T-cell (primary cell): Measurements from ENCODE around the gene KCTD8. TPM values are rescaled to one million over a fixed set of nuclear protein-coding genes. Genes with fewer than 3 reads are reported as not detected.

Experiments used
- ATAC-seq, 4 experiments: fragments of 200-7000 bp in 3 of 4; fragments of 150-1000 bp in 1 of 4; cut with Tn5 transposase; replicated peaks in 1 of 4; 1 replicate in 3 of 4; 2 replicates in 1 of 4; pipeline ENCODE4 v1.10.0; 2021; ENCODE audit warnings: moderate library complexity in 3 of 4, mild to moderate bottlenecking in 2 of 4, moderate number of reproducible peaks in 1 of 4
- CTCF ChIA-PET, 2 donors: fragments of 300-600 bp; sonication (Branson Sonifier 250); formaldehyde crosslinking; loops; one replicate each; lab custom pipeline; 2022; ENCODE audit warnings: antibody characterized with exemption in 2 of 2; lab: Charles Lee
- POLR2A ChIA-PET, 2 donors: fragments of 300-600 bp; sonication (Branson Sonifier 250); formaldehyde crosslinking; loops; one replicate each; lab custom pipeline; 2022; ENCODE audit warnings: antibody characterized with exemption in 2 of 2; lab: Charles Lee
- DNase-seq, 35 experiments: peaks; one replicate each; pipeline versions ENCODE4 v3.0.0 to v3.0.0-alpha.2; 2013 to 2023
- H3K27ac ChIP-seq: one replicate; pipeline ENCODE4 v1.5.1; 2013; ENCODE audit warnings: low read length
- H3K27me3 ChIP-seq, 2 experiments: replicated peaks in 1 of 2; 1 replicate in 1 of 2; 2 replicates in 1 of 2; pipeline versions ENCODE4 v1.6.1 to v1.7.0; 2013; ENCODE audit warnings: low read length in 1 of 2, mixed read lengths in 1 of 2; ENCODE audit not compliant: control insufficient read depth in 2 of 2, insufficient read depth in 2 of 2; ENCODE audit errors: extremely low read depth in 1 of 2
- H3K36me3 ChIP-seq, 2 donors: 1 replicate in 1 of 2; 2 replicates in 1 of 2; pipeline versions ENCODE4 v1.6.1 to v1.7.0; 2013; ENCODE audit warnings: low read length in 1 of 2; ENCODE audit not compliant: control insufficient read depth in 2 of 2, insufficient read depth in 1 of 2; ENCODE audit errors: extremely low read depth in 1 of 2
- H3K4me1 ChIP-seq, 2 experiments: 1 replicate in 1 of 2; 2 replicates in 1 of 2; pipeline versions ENCODE4 v1.6.1 to v1.7.0; 2013; ENCODE audit warnings: low read length in 2 of 2, mixed read lengths in 1 of 2; ENCODE audit not compliant: insufficient read depth in 2 of 2, control insufficient read depth in 1 of 2; ENCODE audit errors: extremely low read depth in 1 of 2
- H3K4me3 ChIP-seq, 2 donors: 1 replicate in 1 of 2; 2 replicates in 1 of 2; pipeline versions ENCODE4 v1.5.1 to v1.7.0; 2013; ENCODE audit warnings: mild to moderate bottlenecking in 2 of 2, low read length in 1 of 2, moderate library complexity in 1 of 2; ENCODE audit not compliant: control insufficient read depth in 1 of 2; ENCODE audit errors: extremely low read depth in 1 of 2
- H3K9me3 ChIP-seq: 2 replicates; pipeline ENCODE4 v1.7.0; 2013
- H3K27ac Mint-ChIP-seq, 2 donors: one replicate each; pipeline ENCODE4 v1.8.0; 2020 to 2021; ENCODE audit warnings: mild to moderate bottlenecking in 2 of 2, mixed read lengths in 2 of 2
- H3K27me3 Mint-ChIP-seq, 2 donors: one replicate each; pipeline ENCODE4 v1.8.0; 2021 to 2022; ENCODE audit warnings: mixed read lengths in 2 of 2
- H3K36me3 Mint-ChIP-seq: one replicate; pipeline ENCODE4 v1.8.0; 2021; ENCODE audit warnings: mixed read lengths
- H3K4me1 Mint-ChIP-seq, 3 donors: one replicate each; pipeline ENCODE4 v1.8.0; 2020 to 2022; ENCODE audit warnings: mixed read lengths in 3 of 3, mild to moderate bottlenecking in 1 of 3
- H3K4me3 Mint-ChIP-seq, 3 donors: one replicate each; pipeline ENCODE4 v1.8.0; 2020 to 2022; ENCODE audit warnings: mild to moderate bottlenecking in 3 of 3, mixed read lengths in 3 of 3, moderate library complexity in 3 of 3
- H3K9me3 Mint-ChIP-seq, 3 donors: one replicate each; pipeline ENCODE4 v1.8.0; 2020 to 2022; ENCODE audit warnings: mixed read lengths in 3 of 3
- WGBS: methylation state at CpG from one replicate; pipeline ENCODE4 v1.1.5; 2013; ENCODE audit warnings: missing lambda C conversion rate; ENCODE audit not compliant: insufficient coverage; 5-methylcytosine and 5-hydroxymethylcytosine counted together
- total RNA-seq, 35 experiments: library from RNA in 6 of 35; stranded (reverse) in 6 of 35; fragments of 120-200 nt in 1 of 35; gene quantifications; one replicate each; pipeline versions ENCODE4 v1.2.1 to v1.2.4 and lab custom pipeline; 2013 to 2026

KCTD8 gene
- total RNA-seq, 5 donors from 2014 or later (not counting 1 experiment from before 2014, with no cell fraction given): not detected

DNA sequence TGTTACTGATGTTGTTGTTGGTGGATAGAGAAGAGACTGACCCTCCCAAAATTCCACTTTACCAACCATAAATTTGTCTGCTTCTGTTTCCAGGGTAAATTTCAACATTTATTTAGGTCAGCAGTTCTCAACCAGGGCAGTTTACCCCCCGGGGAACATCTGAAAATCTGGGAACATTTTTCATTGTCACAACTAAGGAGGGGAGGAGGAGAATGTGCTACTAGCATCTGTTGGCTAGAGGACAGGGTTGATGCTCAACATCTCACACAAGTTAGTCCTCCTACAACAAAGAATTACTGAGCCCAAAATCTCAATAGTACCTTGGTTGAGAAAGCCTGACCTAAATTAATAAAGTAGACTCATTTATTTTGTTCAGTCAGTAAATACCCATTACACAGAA lies 25.7 kb downstream of the KCTD8 start:
- ATAC-seq (no peak), DNase-seq (no peak)
- H3K36me3 Mint-ChIP-seq: no peaks in the 10 kb centered on the region
- no peaks in the 10 kb centered on the region for H3K4me1 ChIP-seq
- no peak overlapping the region for H3K27ac Mint-ChIP-seq
- H3K27me3 ChIP-seq: no peaks in the 10 kb centered on the region
- H3K4me1 Mint-ChIP-seq: no peaks in the 10 kb centered on the region
- H3K36me3 ChIP-seq: no peaks in the 10 kb centered on the region
- ChIA-PET POLR2A (no interaction called here), CTCF (no interaction called here)
- no peak overlapping the region for H3K4me3 ChIP-seq
- no peaks in the 10 kb centered on the region for H3K9me3 Mint-ChIP-seq
- no peak overlapping the region for H3K4me3 Mint-ChIP-seq
- H3K27ac ChIP-seq: no peak overlapping the region
- no peaks in the 10 kb centered on the region for H3K27me3 Mint-ChIP-seq
- H3K9me3 ChIP-seq: no peaks in the 10 kb centered on the region
- no CpG with 5 or more reads among the region's 1 CpG for WGBS

DNA sequence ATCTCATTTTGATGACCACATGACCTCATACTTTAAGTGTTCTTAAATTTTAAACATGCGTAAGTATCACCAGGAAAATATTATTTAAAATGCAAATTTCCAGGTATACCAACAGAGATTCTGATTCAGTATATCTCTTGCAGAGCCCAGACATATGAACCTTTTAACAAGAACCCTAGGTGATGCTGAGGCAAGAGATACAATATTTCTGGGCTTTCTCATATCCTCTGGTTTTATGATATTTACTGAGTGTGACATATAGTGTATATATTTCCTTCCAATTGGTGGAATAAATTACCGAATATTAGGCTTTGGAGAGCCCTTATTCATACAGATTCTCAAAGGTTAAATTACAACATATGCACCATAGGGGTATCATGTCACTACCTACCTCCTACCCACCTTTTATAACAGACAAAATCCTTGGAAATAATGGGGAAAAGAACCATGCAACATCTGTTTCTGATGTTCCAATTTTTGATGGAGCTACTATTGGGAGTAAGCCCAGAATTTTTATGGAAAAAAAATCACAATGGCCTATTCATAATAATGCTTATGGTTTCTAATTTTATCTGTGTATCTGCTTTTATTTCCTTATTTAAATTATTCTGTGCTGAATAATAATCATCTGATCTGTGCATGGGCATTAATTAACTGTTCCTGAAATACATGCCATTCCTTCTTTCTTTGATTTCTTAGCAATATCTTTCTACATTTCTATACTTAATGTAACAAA lies 27.1 kb downstream of the KCTD8 start:
- ChIA-PET CTCF (no interaction called here), POLR2A (no interaction called here)
- no CpG with 5 or more reads among the region's 2 CpGs for WGBS
- no peaks in the 10 kb centered on the region for H3K9me3 ChIP-seq
- no peaks in the 10 kb centered on the region for H3K36me3 Mint-ChIP-seq
- DNase-seq (no peak), ATAC-seq (no peak)
- no peaks in the 10 kb centered on the region for H3K4me1 ChIP-seq
- no peaks in the 10 kb centered on the region for H3K27me3 ChIP-seq
- H3K27me3 Mint-ChIP-seq: no peaks in the 10 kb centered on the region
- H3K4me3 Mint-ChIP-seq: no peak overlapping the region
- no peaks in the 10 kb centered on the region for H3K36me3 ChIP-seq
- no peak overlapping the region for H3K27ac Mint-ChIP-seq
- H3K27ac ChIP-seq: no peak overlapping the region
- no peak overlapping the region for H3K4me3 ChIP-seq
- no peaks in the 10 kb centered on the region for H3K4me1 Mint-ChIP-seq
- H3K9me3 Mint-ChIP-seq: no peaks in the 10 kb centered on the region

DNA sequence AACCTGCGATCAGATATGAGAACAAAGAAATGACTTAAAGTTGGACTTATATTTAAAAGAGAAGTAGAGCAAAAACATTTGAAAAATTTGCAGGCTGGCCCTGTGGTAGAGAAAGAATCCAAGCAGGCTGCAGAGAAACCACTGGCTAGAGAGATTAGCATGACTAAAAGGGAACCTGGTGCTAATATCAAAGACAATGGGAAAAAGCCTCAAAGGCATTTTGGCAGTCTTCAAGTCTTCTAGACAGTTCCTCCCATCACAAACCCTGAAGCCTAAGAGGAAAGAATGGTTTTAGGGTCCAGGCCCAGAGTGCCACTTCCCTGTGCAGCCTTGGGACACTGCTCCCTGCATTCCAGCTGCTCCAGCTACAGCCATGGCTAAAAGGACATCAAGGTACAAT lies 33.4 kb downstream of the KCTD8 start:
- Mint-ChIP-seq H3K27me3 (no peaks in the 10 kb centered on the region), H3K27ac (no peak overlapping the region), H3K4me3 (no peak overlapping the region), H3K9me3 (peaks cover 4 to 12% (median 6%) of the 10 kb centered on the region in 3 donors), H3K36me3 (no peaks in the 10 kb centered on the region), H3K4me1 (no peaks in the 10 kb centered on the region)
- H3K4me3 ChIP-seq: no peak overlapping the region
- H3K27me3 ChIP-seq: no peaks in the 10 kb centered on the region
- no peak overlapping the region for H3K27ac ChIP-seq
- 100% methylated on average over 1 of the region's 1 CpG for WGBS
- H3K36me3 ChIP-seq: no peaks in the 10 kb centered on the region
- ATAC-seq: no peak
- CTCF ChIA-PET: no interaction called here
- POLR2A ChIA-PET: no interaction called here
- no peaks in the 10 kb centered on the region for H3K4me1 ChIP-seq
- no peaks in the 10 kb centered on the region for H3K9me3 ChIP-seq
- no peak for DNase-seq

DNA sequence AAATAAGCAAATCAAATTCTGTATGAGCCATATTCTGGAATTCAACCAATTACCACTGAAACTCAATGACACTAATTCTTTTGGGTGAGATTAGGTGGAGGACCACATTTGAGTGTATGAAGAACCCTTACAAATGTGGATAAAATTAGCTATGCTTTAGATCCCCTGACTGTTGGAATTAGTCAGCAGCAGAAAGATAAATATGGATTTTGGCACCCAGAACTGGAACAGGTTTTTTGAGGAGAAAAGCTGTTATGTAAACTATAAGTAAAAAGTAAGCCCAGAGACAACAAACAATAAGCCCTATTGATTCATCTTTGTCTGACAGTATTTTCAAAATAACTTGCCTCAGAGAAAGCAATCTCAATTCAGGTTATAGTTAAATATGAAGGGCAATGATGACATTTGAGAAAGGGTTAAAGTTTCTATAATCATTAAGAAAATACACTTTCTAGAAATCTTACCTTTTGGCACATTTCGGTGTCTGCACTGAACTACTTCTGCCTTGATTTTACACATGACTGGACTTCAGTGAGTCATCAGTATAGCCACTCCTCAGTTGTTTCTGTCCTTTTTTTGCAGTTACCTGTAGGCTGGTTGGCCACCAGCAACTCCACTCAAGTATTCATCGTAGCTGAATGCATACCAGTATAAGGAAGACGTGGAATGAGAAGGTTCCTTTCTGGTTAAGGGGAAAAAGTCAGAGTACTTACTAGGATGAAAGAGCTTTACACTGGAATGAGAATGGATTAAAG lies 80.0 kb downstream of the KCTD8 start:
- no peaks in the 10 kb centered on the region for H3K36me3 ChIP-seq
- Mint-ChIP-seq H3K4me3 (no peak overlapping the region), H3K36me3 (no peaks in the 10 kb centered on the region), H3K27ac (no peak overlapping the region), H3K4me1 (no peaks in the 10 kb centered on the region), H3K27me3 (no peaks in the 10 kb centered on the region), H3K9me3 (peaks cover 4 to 10% (median 7%) of the 10 kb centered on the region in 3 donors)
- H3K4me3 ChIP-seq: no peak overlapping the region
- no peak overlapping the region for H3K27ac ChIP-seq
- H3K27me3 ChIP-seq: no peaks in the 10 kb centered on the region
- ATAC-seq (no peak), DNase-seq (no peak)
- ChIA-PET POLR2A (interaction anchor here in 1 of 2 donors (0.6 kb wide), 1 partner anchor 615 kb away, joined by 5 read pairs; no protein-coding TSS in a partner anchor), CTCF (no interaction called here)
- WGBS: no CpG with 5 or more reads among the region's 3 CpGs
- H3K9me3 ChIP-seq: no peaks in the 10 kb centered on the region
- H3K4me1 ChIP-seq: no peaks in the 10 kb centered on the region

DNA sequence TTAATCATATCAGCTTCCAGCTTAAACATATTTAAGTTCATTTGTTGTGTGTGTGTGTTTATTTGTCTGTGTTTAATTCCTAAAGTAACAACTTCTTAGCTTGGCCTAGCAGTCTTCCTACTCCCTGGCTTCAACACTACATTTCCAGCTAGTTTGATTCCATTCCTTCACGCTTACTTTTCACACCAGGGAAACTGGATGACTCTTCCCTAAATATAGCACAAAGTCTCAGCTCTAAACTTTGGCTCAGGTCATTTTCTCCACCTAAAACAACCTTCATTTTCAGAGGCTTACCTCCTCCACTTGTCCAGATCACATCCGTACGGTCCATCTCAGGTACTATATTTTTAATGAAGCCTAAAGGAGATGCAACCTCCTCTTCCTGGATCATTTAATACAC lies 94.4 kb downstream of the KCTD8 start:
- H3K36me3 Mint-ChIP-seq: no peaks in the 10 kb centered on the region
- DNase-seq: no peak
- no peaks in the 10 kb centered on the region for H3K4me1 Mint-ChIP-seq
- ChIA-PET POLR2A (no interaction called here), CTCF (no interaction called here)
- no peak for ATAC-seq
- H3K9me3 Mint-ChIP-seq: peaks cover 9 to 17% (median 12%) of the 10 kb centered on the region in 3 donors
- Histone ChIP-seq H3K36me3 (no peaks in the 10 kb centered on the region), H3K9me3 (no peaks in the 10 kb centered on the region), H3K4me1 (no peaks in the 10 kb centered on the region), H3K4me3 (no peak overlapping the region), H3K27ac (no peak overlapping the region), H3K27me3 (no peaks in the 10 kb centered on the region)
- no peak overlapping the region for H3K4me3 Mint-ChIP-seq
- WGBS: 89% methylated on average over 3 of the region's 3 CpGs
- H3K27ac Mint-ChIP-seq: no peak overlapping the region
- H3K27me3 Mint-ChIP-seq: no peaks in the 10 kb centered on the region

DNA sequence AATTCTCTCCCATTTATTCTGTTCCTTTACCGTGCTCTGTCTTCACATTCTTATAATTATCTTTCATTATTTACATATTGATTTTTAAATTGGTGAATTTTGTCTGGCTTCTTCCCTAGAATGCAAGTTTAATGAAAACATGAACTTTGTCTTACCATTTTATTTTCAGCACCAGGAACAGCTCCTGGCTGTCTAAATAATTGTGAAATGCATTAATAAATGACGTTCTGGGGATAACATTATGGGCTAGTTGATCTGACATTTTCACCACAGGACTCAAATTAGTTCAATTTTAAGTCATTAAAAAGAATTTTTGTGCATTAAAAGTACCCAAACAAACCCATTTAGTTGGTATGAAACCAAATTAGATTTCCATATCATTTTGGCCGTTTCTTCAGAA lies 97.5 kb downstream of the KCTD8 start:
- no peaks in the 10 kb centered on the region for H3K4me1 ChIP-seq
- no peaks in the 10 kb centered on the region for H3K36me3 ChIP-seq
- H3K36me3 Mint-ChIP-seq: no peaks in the 10 kb centered on the region
- H3K9me3 ChIP-seq: no peaks in the 10 kb centered on the region
- H3K4me1 Mint-ChIP-seq: no peaks in the 10 kb centered on the region
- peaks cover 11 to 25% (median 11%) of the 10 kb centered on the region in 3 donors for H3K9me3 Mint-ChIP-seq
- no peaks in the 10 kb centered on the region for H3K27me3 ChIP-seq
- no peak overlapping the region for H3K27ac Mint-ChIP-seq
- H3K27me3 Mint-ChIP-seq: no peaks in the 10 kb centered on the region
- no peak overlapping the region for H3K27ac ChIP-seq
- H3K4me3 Mint-ChIP-seq: no peak overlapping the region
- ChIA-PET CTCF (no interaction called here), POLR2A (no interaction called here)
- ATAC-seq (no peak), DNase-seq (no peak)
- H3K4me3 ChIP-seq: no peak overlapping the region
- no CpG with 5 or more reads among the region's 3 CpGs for WGBS
